Activated naive CD4-positive, alpha-beta T cell treated with anti-CD3 and anti-CD28 coated beads, Interleukin-2, amount 10 ng/mL, durations not matched to agents 5 hours and 36 hours (primary cell): ENCODE measurements around the gene LRRC8B. TPM values are rescaled to one million over a fixed set of nuclear protein-coding genes. Genes with fewer than 3 reads are reported as not detected.

Experiments
- total RNA-seq, 2 experiments: library from RNA; stranded (reverse); gene quantifications; one replicate each; pipeline ENCODE4 v1.2.3, GENCODE V29; 2021

The LRRC8B gene
- total RNA-seq, result 10 to 100 TPM; 13.7 to 15.8 TPM

DNA sequence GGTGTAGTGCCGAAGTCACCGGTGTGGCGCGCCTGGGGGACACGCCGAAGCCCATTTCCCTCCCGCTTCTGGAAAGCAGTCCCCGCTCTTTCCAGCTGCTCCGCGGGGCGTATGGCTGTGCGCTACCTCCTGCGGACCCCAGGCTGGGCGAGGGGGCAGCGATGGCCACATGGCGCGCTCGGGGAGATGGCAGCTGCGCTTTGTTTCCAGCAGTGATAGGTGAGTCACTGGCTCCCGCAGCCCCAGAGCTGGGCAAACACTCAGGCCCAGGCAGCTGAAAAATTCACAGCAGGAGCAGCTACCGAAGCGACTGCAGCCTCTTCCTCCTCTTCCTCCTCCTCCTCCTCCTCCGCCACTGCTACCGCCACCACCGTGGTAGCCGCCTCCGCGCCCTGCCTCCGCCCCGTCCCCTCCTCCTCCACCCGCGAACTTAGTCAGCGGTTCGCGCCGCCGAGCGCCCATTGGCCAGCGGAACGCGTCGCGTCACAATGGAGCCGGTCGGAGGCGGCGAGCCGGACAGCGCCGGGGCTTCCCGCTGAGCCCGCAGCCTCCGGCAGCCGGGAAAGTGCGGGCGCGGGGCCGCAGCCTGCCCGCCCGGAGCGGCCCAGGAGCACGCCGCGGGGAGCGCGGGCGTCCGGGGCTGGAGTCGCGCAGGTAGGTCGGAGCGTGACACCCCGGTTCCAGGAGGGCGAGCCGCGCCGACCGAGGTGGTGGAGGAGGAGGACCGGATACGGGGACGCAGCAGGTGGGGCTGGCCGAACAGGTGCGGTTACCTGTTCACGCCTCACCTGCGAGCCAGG, at the start of gene LRRC8B:
Gene LRRC8B, plus strand, starts transcription at position 461 of the 800 bp plus-strand sequence. CDS start 57,822 bp downstream, outside the sequence.

DNA sequence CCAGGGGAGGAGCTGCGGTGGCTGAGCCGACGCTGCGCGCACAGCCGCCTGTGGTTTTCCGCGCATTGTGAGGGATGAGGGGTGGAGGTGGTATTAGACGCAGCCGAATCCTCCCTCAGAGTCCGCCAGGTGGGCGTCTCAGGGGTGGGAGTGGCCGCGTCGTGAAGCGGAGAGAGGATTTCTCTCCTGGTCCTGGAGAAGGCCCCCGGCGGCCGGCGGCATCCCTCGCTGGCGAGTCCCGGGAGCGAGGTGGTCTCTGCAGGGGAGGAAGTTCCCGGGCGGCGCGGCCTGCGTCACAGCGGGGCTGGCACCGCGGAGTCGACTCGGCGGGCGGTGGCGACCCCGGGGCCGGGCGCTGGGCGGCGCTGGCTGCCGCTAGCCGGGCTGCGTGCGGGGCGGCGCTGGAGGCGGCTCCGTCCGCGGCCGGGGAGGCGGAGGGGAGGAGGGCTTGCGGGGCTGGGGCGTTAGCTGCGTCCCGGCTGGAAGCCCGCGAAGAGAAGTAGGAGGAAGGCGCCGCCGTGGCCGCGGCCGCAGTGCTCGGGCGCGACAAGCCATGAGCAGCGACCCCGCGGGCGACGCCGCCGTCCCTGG, 108.1 kb downstream of the LRRC8B start, which contains the start of gene LRRC8C:
Gene LRRC8C, plus strand, starts transcription at position 464 of the 591 bp plus-strand sequence. CDS start 53,354 bp downstream, outside the sequence.

Other genes with a start within 250 kb of the LRRC8B start
- under 1 TPM; 0.29 to 0.40 TPM for gene GBP6, start 160.8 kb upstream of the LRRC8B start, total RNA-seq
- gene LRRC8C, start 108.3 kb downstream of the LRRC8B start, total RNA-seq, result 10 to 100 TPM; 42.6 to 45.0 TPM